Hematopoietic multipotent progenitor cell treated with erythropoietin and hydrocortisone succinate and interleukin-3 and kit ligand, for 4 days (in vitro differentiated cells): Measurements from ENCODE around the gene MYO18A.

Source experiments
- DNase-seq: peaks from one replicate; pipeline ENCODE4 v3.0.0-alpha.2; 2015

Gene MYO18A

DNA sequence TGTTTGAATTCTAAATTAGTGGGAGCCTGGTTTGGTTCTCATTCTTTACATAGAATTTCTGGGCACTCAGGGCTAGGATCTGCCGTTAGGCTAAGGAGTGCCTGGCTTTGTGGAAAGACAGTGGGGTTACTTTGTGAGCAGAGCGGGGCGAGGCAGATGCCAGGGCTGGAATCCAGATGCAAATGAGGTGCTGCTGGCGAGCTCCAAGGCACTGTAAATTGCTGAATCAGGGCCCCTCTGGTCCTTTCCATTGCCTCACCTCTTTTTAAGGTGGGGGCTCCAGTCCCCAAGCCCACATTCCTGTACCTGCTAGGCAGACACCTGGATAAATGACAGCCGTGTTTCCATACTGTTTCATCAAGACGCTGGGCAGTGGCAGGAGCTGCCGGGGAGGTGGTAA lies 103.5 kb downstream of the MYO18A start:
- DNase-seq = no peak

- no peak for DNase-seq
Observed at GRCh38 chr17:29076087-29076486, 104.1 kb downstream of the MYO18A start.

DNA sequence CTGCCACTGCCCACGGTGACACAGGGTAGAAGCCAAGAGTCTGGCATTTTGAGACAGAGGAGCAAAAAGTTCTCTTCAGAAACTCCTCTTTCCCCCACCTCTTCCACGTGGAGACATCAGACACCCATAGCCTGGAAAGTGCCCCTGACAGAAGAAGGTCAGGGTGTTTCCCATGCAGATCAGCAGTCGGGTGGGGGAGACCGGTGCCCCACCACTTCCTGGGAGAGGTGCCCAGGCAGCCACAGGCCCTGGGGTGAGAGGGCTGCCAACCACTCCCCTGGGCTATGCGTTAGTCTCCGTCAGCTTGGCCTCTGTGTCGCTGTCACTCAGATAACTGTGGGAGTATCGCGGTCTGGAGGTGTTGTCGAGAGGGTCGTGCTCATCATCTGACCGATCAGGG lies 105.7 kb downstream of the MYO18A start:
- DNase-seq = no peak

DNA sequence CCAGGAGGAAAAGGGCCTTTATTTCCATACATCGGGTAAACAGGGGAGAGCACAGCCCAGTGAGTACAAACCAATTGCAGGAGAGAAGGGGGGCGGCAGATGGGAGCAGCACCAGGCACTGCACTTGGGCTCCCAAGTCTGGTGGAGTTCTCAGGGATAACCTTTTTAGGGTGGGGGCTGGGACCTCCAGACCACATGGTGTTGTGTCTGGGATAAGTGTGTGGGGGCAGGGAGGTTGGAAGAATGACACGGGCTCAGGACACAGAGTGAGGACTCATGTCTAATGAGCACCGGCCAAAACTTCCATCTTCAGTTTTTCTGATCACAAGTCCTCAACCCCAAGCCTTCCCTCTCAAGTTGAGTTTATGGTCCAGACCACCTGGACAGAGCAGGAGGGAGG lies 106.7 kb downstream of the MYO18A start:
- no peak for DNase-seq

DNA sequence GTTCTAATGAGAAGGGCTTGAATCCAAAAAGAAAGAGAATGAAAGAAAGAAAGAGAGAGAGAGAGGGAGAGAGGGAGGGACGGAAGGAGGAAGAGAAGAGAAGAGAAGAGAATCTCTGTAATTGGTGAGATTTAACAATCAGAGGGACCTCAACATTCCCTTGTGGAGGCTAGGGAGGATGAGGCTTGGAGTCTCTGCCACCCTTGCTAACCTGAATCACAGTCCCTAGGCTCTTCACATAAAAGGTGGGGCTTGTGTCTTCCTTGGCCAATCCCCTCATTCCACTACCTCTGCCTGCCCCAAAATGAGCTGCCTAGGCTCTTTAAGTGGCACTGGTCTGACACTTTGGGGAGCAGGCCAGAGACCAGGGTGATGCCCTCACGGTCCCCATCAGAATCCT lies 107.2 kb downstream of the MYO18A start:
- DNase-seq = no peak

DNA sequence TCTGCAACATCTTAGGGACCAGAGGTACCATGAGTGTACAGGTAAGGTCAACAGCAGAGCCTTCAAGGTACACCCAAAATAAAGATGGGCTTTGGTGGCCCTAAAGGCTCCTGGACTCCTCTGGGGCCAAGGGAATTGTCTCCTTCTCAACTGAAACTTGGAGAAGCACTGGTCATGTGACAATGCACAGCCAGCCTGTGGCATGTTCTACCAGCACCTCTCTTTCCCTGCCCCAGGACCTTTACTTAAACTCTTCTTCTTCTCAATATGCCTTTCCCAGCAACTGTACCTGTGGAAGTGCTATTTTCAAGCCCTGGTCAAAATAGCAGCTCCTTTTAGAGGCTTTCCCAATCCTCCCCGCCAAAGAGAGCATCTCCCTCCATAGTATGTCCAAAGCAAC lies 108.9 kb downstream of the MYO18A start:
- no peak for DNase-seq

GRCh38 chr17:29070781-29071180 lies 109.4 kb downstream of the MYO18A start:
- DNase-seq = no peak

DNA sequence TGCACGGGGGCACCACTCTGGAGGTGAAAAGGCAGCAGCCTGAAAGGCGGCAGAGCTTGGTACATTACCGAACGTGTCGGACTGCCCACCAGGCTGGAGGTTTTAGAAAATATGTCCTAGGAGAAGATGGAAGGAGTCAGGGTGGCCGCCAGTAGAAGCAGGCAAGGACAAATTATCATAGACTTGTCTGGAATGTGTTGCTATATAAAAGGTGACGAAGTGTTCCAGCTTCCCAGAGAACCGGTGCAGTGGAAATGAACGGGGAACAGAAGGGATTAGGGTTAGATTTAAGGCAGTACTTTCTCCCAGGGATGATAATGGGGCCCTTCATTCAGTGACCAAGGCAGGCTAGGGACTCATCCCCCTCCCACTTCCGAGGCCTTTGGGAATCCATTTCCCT lies 109.9 kb downstream of the MYO18A start:
- no peak for DNase-seq

DNA sequence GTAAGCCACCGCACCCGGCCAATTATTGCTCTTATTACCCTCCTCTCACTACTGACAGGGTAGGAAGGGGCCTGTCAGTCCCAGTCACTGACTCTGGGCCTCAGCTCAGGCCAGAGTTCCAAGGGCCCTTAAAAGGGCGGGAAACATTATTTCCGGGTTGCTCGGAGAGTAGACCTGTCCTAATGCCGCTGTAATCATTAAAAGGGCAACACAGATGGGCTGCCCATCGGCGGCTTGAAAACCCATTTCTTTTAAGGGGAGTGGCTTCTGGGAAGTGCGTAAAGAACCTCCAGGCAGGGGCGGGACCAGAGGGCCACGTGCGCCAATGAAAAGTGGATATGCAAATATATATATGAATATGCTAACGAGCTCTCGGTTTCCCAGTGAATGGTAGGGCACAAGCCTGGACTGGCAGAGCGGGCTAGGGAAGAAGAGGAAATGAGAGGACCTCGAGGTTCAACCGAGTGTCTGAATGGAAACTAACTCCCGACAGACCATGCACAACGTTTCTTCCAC lies 110.6 kb downstream of the MYO18A start:
- peak; percentile 40 for DNase-seq

DNA sequence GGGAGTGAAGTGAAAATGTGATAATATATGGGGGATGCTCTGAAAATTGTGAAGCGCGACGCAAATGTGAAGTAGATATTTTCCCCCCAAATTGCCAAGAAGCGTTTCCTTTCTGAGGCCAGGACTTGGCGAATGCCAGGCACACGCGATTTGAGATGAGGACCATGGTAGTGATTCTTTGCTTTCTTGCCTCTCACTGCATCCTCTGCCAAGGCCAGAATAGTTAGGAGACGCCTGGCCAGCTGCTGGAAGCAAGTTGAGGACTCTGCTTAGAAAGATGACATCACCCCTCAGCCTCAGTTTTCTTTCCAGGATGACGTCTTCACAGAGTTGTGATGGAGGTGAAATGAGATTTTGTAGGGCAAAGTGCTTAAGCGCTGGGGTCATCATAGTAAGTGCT lies 111.4 kb downstream of the MYO18A start:
- no peak for DNase-seq

GRCh38 chr17:29066606-29067005 lies 113.6 kb downstream of the MYO18A start:
- no peak for DNase-seq

GRCh38 chr17:29066047-29066446 lies 114.2 kb downstream of the MYO18A start:
- DNase-seq = no peak

DNA sequence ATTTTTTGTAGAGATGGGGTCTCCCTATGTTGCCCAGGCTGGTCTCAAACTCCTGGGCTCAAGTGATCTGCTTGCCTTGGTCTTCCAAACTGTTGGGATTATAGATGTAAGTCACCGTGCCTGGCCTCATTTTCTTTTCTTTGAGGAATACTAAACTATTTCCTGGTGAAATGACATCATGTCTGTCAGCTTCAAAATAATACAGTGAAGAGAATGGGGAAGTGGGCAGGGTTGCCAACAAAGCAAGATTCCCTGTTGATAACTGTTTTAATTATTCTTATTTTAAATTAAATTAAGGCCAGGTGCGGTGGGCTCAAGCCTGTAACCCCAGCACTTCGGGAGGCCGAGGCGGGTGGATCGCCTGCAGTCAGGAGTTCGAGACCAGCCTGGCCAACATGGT lies 116.2 kb downstream of the MYO18A start:
- DNase-seq = peak; percentile 63

- no peak for DNase-seq
Observed at GRCh38 chr17:29062215-29062614, 118.0 kb downstream of the MYO18A start.

DNA sequence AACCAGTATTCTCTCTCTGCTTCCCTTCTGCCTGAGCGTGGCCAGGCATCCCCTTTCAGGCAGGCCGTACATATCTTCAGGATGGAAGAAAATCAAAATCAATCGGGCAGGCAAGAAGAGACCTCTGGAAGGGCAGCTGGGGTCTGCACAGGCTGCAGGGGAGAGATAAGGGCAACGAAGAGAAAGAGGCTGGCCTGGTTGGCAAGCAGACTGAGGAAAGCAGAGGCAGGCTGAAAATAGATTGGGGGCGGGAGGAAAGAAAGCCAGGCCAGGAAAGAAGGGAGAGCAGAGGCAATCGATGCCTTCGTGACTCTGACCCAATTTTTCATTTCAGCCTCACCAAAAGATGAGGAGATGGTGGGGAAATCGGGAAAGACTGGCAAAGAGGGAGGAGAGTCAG lies 119.2 kb downstream of the MYO18A start:
- peak; percentile 90 for DNase-seq

GRCh38 chr17:29060475-29060874 lies 119.7 kb downstream of the MYO18A start:
- no peak for DNase-seq

DNA sequence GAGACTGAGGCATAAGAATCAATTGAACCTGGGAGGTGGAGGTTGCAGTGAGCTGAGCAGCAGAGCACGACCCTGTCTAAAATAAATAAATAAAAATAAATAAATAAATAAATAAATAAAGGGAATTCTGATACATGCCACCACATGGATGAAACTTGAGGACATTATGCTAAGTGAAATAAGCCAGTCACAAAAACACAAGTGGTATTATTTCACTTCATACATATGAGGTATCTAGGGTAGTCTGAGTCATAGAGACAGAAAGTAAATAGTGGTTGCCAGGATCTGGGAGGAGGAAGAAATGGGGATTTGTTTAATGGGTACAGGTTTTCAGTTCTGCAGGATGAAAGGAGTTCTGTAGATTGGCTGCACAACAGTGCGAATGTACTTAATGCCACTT lies 120.9 kb downstream of the MYO18A start:
- DNase-seq = no peak

GRCh38 chr17:29058391-29058790 lies 121.8 kb downstream of the MYO18A start:
- no peak for DNase-seq

- no peak for DNase-seq
Observed at GRCh38 chr17:29057361-29057760, 122.8 kb downstream of the MYO18A start.

GRCh38 chr17:29054835-29055234 lies 125.4 kb downstream of the MYO18A start:
- no peak for DNase-seq

DNA sequence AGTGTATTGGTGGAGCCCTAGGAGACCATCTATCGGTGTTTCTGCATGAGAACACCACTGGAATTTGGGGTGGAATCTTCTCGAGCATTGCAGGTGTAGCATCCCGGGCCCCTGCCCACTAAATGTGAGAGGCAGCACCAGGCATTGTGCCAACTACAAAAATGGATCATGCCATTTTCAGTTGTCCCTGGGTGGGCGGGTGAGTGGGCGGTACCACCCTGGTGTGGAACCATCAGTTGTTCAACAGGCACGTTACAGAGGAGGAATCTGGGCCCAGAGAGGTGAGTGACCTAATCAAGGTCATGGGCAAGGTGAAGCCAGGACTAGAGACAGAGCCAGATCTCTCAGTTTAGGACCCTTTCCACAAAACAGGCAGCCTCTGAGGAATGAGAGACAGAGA lies 128.5 kb downstream of the MYO18A start:
- DNase-seq = no peak

GRCh38 chr17:29051194-29051593 lies 129.0 kb downstream of the MYO18A start:
- DNase-seq = no peak

GRCh38 chr17:29050176-29050575 lies 130.0 kb downstream of the MYO18A start:
- DNase-seq = no peak

DNA sequence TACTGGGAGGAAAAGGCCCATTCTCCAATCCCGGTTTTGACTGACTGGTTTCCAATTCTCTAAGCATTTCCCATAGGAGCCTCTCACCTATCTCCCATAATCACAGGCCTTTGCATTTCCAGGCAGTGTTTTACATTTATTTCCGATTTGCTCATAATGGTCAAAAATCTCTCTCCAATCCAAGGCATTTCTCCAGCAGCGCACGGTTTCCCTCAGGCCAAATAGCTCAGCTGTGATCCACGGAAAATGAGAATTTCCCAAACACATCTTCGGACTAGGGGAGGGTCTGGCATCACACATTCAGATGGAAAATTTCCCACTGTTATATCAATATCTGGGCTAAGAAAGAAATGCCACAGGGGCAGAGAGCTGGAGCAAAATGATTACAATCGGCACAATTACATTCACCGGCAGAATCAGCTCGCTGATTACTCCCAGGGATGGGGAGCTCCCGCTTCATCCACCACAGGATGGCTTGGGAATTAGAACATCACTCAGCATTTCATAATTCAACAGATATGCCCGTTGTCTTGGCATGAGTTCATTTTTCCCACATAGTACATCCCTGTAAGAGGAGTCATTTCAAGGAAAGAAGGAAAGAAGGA lies 130.6 kb downstream of the MYO18A start:
- no peak for DNase-seq
